Neural progenitor cell (in vitro differentiated cells): ENCODE results near the gene SETD2.

Source experiments
- EZH2 ChIP-seq: fragments of 200-600 bp; sonication (generic); IDR thresholded peaks from 2 replicates; pipeline ENCODE4 v1.6.1; 2017; ENCODE audit warnings: antibody characterized with exemption, mild to moderate bottlenecking, moderate library complexity
- TF ChIP-seq, protein P1 (sequence below): fragments of 200-600 bp; sonication (generic); IDR thresholded peaks from 2 replicates; pipeline ENCODE4 v1.5.1; 2017; ENCODE audit warnings: antibody characterized with exemption, mild to moderate bottlenecking

DNA sequence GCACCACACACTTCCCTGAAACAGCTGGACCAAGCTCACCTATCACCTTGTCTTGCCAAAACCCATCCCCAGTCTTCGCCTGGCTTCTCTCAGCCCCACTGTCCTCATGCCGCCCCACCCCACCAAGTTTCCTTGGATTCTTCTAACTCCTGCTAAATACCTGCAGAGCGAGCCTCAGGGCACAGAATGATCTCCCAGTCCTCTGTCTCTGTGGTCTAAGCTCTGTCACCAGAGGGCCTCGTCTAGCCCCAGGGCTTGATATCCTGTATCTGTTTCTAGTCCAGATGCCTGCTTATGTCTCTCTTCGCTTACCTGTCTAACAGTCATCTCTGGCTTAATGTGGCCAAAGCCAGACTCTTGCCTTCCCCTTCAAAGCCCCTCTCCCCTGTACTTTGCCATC lies 197.1 kb downstream of the SETD2 start:
- no peak for TF ChIP-seq EZH2
- TF ChIP-seq, protein P1, sequence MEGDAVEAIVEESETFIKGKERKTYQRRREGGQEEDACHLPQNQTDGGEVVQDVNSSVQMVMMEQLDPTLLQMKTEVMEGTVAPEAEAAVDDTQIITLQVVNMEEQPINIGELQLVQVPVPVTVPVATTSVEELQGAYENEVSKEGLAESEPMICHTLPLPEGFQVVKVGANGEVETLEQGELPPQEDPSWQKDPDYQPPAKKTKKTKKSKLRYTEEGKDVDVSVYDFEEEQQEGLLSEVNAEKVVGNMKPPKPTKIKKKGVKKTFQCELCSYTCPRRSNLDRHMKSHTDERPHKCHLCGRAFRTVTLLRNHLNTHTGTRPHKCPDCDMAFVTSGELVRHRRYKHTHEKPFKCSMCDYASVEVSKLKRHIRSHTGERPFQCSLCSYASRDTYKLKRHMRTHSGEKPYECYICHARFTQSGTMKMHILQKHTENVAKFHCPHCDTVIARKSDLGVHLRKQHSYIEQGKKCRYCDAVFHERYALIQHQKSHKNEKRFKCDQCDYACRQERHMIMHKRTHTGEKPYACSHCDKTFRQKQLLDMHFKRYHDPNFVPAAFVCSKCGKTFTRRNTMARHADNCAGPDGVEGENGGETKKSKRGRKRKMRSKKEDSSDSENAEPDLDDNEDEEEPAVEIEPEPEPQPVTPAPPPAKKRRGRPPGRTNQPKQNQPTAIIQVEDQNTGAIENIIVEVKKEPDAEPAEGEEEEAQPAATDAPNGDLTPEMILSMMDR: no peak
